ENCODE data around the gene TMC4. TPM values are rescaled to one million over a fixed set of nuclear protein-coding genes. Genes with fewer than 3 reads are reported as not detected.

TMC4 gene
- total RNA-seq, 1 donor from 2014 or later = 2.6 TPM

- Mint-ChIP-seq H3K9me3 (ENCODE audit: unreplicated experiment) (no peaks in the 10 kb centered on the region), H3K27me3 (ENCODE audit: unreplicated experiment) (peaks cover 12% of the 10 kb centered on the region), H3K27ac (ENCODE audit: unreplicated experiment) (no peak overlapping the region), H3K4me3 (ENCODE audit: unreplicated experiment) (no peak overlapping the region), H3K36me3 (ENCODE audit: low read depth, unreplicated experiment) (peaks cover 5% of the 10 kb centered on the region), H3K4me1 (ENCODE audit: unreplicated experiment) (peaks cover 9% of the 10 kb centered on the region)
- no peak for TF ChIP-seq CTCF (IDR thresholded peaks at IDR 0.05; ENCODE audit: unreplicated experiment)
- DNase-seq (ENCODE audit: low spot score) = no peak
Observed at GRCh38 chr19:54169149-54169740, 3.7 kb downstream of the TMC4 start.

GRCh38 chr19:54168174-54168917 lies 4.6 kb downstream of the TMC4 start:
- DNase-seq (ENCODE audit: low spot score) = peak; percentile 96
- H3K4me1 Mint-ChIP-seq (ENCODE audit: unreplicated experiment) = peaks cover 7% of the 10 kb centered on the region

GRCh38 chr19:54165222-54165621 lies 7.7 kb downstream of the TMC4 start:
- H3K4me3 Mint-ChIP-seq (ENCODE audit: unreplicated experiment) = peak overlapping the region; percentile 50
- H3K9me3 Mint-ChIP-seq (ENCODE audit: unreplicated experiment) = no peaks in the 10 kb centered on the region
- no peak for DNase-seq (ENCODE audit: low spot score)

More at GRCh38 chr19:54168174-54168917, 4.6 kb downstream of the TMC4 start:
- Mint-ChIP-seq H3K4me3 (ENCODE audit: unreplicated experiment) (no peak overlapping the region), H3K27ac (ENCODE audit: unreplicated experiment) (no peak overlapping the region), H3K27me3 (ENCODE audit: unreplicated experiment) (peaks cover 14% of the 10 kb centered on the region), H3K36me3 (ENCODE audit: low read depth, unreplicated experiment) (peaks cover 5% of the 10 kb centered on the region), H3K9me3 (ENCODE audit: unreplicated experiment) (no peaks in the 10 kb centered on the region)
- peak; percentile 91 for TF ChIP-seq CTCF (IDR thresholded peaks at IDR 0.05; ENCODE audit: unreplicated experiment)

GRCh38 chr19:54164369-54165068 lies 8.4 kb downstream of the TMC4 start:
- H3K36me3 Mint-ChIP-seq (ENCODE audit: low read depth, unreplicated experiment) = peaks cover 15% of the 10 kb centered on the region
- peaks cover 10% of the 10 kb centered on the region for H3K4me1 Mint-ChIP-seq (ENCODE audit: unreplicated experiment)
- peak; percentile 64 for DNase-seq (ENCODE audit: low spot score)
- H3K4me3 Mint-ChIP-seq (ENCODE audit: unreplicated experiment) = no peak overlapping the region
- H3K9me3 Mint-ChIP-seq (ENCODE audit: unreplicated experiment) = no peaks in the 10 kb centered on the region
- H3K27ac Mint-ChIP-seq (ENCODE audit: unreplicated experiment) = no peak overlapping the region
- H3K27me3 Mint-ChIP-seq (ENCODE audit: unreplicated experiment) = peaks cover 23% of the 10 kb centered on the region
- TF ChIP-seq CTCF (IDR thresholded peaks at IDR 0.05; ENCODE audit: unreplicated experiment) = no peak

More at GRCh38 chr19:54165222-54165621, 7.7 kb downstream of the TMC4 start:
- peaks cover 19% of the 10 kb centered on the region for H3K27me3 Mint-ChIP-seq (ENCODE audit: unreplicated experiment)
- no peak overlapping the region for H3K27ac Mint-ChIP-seq (ENCODE audit: unreplicated experiment)
- H3K36me3 Mint-ChIP-seq (ENCODE audit: low read depth, unreplicated experiment) = peaks cover 8% of the 10 kb centered on the region
- no peak for TF ChIP-seq CTCF (IDR thresholded peaks at IDR 0.05; ENCODE audit: unreplicated experiment)
- peaks cover 8% of the 10 kb centered on the region for H3K4me1 Mint-ChIP-seq (ENCODE audit: unreplicated experiment)
